HG03039 (cell line): Measurements from ENCODE around the gene DNER.
A peak's percentile ranks its signal among the peaks of the same experiment; 100 is the strongest.
"Not testable (repeated sequence)": the region's sequence is repeated elsewhere in the genome, so short reads cannot be mapped to it uniquely, and the experiment has no call there.

Source experiments
- ATAC-seq: cut with Tn5 transposase; IDR thresholded peaks from one replicate; pipeline ENCODE4 v1.9.1; 2021; ENCODE audit warnings: mild to moderate bottlenecking, moderate library complexity; ENCODE audit not compliant: unreplicated experiment

Gene DNER

GRCh38 chr2:229715895-229716507, 1.6 kb upstream of the DNER start:
- no peak for ATAC-seq

DNA sequence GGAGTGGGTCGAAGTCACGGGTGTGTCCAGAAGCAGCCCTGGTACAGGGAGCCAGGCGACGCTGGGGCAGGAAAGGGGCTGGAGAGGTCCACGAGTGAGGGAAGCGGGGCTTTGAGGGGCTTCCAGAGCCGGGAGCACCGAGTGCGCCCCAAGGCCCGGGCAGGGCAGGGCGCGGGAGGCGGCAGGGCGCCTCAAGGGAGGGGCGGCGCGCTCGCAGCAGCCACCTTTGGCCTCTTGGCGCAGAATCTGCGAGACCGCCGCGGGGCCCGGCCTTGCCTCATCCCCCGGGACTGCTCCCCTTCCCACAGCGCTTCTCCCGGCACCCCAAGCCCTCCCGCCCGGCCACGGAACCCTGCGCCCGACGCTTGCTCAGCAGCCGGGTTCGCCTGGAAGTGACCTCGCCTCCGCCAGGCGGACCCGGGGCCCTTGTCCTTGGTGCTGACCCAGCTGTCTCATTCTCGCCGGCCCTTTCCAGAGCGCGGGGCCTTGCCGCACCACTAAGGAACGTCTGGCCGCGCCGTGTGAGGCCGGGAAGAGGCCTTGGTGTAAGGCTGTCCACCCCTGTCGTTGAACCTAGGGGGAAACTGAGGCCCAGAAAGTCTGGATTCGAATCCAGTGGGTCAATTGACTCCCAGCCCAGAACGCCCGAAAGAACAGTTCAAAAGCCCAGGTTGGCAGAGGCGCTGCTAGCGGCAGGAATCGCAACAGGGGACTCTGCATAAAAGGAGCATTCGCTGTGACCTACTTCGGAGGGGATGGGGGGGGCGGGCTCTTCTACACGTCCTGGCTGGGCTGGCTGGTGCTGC, 584 bp upstream of the DNER start:
- ATAC-seq: peak; percentile 26

DNA sequence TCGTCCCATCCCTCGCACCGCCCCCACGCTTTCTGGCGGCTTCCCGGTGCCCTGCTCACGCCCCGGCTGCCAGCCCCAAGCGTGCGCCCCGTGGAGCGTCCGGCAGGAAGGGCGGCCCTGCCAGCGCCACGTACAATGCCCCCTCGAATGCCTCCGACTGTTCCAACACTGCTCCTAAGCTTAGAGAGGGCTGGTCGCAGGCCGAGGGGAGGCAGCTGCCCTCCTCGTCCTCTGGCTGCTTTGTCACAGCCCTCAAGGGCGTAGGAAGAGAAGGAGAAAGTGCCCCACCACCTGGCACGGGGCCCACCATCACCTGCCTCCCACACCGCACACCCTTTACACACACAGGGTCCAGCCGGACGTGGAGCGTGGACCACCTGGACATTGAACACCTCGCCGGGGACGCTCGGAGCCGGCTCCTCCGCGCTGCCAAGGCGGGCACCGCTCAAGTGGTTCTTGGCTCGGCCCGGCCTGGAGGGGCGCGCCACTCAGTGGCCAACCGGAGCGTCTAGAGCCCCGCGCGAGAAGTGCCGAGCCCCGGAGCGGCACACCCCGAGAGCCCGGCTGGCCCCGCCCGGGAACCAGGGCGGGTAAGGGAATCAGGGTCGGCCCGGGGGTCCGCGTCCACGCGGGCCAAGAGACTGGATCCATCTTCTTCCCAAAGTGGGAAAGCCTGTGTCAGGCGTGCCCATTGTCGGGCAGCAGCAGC, 830 bp downstream of the DNER start:
- ATAC-seq: peak; percentile 29

DNA sequence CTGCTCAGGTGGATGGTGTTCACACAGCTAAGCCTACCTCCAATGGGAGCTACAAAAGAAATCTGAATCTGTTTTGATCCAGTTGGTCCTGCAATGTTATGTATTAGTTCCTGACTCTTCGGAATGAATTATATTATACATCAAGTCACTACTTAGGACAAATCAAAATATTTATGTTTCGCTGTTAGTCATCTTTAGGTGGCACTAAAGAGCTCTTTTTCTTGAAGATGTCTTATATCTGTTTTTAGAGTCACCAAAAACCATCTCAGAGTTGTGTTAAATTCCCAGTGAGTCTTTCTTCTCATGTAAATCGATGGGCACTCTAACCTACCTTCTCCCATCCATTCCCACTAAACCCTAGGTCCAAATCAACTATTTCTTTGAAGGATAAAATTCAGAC, 2.2 kb downstream of the DNER start:
- ATAC-seq: no peak

DNA sequence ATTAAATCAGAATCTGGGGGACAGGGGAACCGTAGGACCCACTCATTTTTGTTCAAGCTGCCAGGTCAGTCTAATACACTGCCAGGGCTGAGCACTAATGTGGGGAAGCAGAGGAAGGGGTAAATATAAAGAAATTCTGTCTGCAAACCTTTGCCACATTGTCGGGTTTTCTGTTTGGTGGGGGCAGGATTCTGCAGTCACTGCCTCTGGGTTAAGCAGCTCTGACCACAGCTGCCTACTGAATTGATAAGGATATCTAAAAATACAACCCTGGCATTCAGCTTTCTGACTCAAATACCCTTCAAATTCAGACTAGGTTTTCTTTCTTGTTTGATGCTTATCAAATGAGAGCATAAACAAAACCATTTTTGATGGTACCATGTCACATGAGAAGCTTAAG, 6.0 kb downstream of the DNER start:
- no peak for ATAC-seq

DNA sequence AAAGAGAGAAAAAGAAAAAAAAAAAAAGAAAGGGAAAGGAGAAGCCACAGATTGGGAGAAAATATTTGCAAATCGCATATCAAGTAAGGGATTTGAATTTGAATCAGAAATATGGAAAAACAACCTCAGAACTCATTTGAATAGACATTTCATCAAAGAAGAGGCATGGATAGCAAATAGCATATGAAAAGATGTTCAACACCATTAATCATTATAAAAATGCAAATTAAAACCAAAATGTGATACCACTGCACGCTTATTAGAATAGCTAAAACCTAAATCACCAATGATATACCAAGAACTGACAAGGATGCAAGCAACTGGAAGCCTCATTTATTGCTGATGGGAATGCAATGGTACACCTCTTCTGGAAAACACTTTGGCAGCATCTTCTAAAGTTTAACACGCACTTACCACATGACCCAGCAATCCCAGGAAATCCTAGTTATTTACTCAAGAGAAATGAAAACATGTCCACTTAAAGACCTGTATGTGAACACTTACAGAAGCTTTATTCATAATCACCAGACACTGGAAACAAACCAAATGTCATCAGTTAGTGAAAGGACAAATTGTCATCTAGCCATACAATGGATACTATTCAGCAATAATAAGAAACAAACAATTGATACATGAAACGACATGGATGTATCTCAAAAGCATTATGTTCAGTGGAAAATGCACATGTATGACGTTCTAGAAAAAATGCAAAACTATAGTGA, 10.3 kb downstream of the DNER start:
- no peak for ATAC-seq

- ATAC-seq: no peak
Measured at GRCh38 chr2:229701716-229702115, 12.6 kb downstream of the DNER start.

DNA sequence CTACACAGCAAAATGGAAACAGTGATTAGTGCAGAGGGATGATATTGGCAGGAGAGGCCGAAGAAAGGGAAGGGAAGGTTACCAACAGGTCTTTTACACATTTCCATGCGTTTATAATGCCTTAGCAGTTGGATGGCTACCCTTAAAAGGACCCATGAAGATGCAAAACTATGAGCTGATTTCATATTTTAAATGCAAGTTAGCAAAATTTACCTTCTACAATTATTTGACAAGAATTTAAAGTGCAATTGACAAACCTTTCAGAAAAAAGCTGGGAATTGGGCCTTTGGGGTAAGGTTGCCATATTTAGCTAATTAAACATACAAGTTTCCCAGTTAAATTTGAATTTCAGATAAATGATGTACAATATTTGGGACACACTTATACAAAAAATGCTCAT, 13.3 kb downstream of the DNER start:
- ATAC-seq: no peak

DNA sequence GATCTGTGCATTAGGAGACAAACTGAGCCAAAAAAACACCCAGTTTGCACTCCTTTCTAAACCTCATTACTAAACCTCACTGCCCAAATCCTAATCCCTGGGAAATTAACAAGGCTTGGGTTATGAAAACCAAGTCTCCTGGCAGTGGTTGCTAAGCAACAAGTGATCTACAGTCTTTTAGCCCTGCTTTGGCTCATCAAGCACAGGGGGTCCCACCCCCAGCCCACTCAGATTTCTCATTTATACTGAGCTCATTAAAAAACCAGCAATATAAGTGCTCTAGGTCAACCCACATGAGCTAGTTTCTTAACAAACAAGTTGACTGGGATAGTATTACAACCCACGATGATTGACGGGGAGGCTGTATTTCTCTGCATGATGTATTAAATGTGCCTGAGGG, 18.4 kb downstream of the DNER start:
- ATAC-seq: no peak

DNA sequence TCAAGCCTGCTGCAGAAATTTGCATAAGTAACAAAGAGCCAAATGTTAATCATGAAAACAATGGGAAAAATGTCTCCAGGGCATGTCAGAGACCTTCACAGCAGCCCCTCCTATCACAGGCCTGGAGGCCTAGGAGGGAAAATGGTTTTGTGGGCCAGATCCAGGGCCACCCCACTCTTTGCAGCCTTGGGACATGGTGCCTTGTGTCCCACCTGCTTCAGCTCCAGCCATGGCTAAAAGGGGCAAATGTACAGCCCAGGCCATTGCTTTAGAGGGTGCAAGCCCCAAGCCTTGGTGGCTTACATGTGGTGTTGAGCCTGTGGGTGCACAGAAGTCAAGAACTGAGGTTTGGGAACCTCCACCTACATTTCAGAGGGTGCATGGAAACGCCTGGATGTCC, 20.5 kb downstream of the DNER start:
- not testable (repeated sequence) for ATAC-seq

GRCh38 chr2:229691631-229692030, 22.7 kb downstream of the DNER start:
- no peak for ATAC-seq

DNA sequence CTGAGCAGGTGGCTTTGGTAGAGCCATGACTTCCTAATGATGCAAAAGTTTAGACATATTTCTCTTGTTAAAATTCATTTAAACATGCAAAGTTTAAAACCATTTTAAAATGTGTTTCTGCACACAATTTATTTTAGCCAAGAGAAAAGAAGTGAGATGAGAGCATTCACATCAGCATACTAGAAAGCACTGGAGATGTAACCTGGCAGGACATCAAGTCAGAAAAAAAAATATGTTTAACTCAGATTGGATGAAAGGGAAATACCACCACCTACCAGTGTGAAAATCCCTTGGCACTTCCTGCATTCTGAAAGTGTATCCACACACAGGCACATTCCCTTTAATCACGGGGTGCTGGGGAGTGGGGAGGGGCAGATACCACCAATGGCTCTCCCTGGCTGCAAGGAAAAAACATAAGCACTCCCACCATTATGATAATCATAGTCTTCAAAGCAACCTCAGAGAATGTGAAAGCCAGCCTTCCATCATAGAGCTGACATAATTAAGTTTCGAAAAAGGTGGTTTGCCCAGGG, 25.0 kb downstream of the DNER start:
- no peak for ATAC-seq

DNA sequence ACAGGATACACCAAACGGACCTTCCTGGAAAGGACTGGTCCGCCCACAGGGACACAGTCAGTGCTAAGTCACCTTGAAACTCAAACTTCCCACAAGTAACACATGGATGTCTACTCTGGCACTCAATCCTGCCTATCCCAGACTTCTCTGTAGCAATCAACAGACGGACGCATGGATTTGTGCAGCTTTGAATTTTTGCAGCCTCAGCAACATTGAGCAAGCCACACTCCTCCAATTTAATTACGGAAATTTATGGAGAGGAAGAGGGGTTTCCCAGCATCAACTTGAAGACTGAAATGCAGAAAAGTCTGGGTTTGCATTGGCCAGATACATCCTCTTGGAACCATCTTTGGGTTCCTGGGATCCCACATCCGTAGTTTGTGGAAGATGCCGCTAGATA, 26.2 kb downstream of the DNER start:
- no peak for ATAC-seq

- no peak for ATAC-seq
Measured at GRCh38 chr2:229686122-229686919, 28.0 kb downstream of the DNER start.

DNA sequence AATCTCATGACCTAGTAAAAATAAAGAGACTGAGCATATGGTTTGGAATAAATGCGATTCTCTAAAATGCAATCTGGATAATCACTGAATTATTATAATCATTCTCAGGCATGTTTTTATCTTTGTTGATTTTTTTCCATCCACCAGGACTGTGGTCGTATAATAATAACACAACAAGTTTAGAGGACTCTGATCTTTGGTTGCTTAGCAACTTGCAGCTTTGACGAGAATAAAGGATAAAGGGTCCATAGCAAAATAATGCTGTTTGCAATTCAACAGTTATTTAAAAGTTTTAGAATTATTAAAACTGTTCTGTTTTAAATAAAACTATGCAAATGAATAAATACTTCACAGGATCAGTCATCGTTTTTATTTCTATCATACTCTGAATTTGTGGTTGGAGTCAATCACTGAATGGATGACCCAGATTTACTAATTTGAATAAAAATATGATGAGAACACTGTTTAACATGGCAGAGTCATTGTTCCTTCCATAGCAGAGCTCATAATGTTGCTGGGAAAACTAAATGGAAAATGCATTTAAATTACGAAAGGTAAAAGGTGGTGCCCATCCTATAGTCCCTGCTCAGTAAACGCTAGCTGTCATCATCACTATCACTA, 29.3 kb downstream of the DNER start:
- no peak for ATAC-seq

DNA sequence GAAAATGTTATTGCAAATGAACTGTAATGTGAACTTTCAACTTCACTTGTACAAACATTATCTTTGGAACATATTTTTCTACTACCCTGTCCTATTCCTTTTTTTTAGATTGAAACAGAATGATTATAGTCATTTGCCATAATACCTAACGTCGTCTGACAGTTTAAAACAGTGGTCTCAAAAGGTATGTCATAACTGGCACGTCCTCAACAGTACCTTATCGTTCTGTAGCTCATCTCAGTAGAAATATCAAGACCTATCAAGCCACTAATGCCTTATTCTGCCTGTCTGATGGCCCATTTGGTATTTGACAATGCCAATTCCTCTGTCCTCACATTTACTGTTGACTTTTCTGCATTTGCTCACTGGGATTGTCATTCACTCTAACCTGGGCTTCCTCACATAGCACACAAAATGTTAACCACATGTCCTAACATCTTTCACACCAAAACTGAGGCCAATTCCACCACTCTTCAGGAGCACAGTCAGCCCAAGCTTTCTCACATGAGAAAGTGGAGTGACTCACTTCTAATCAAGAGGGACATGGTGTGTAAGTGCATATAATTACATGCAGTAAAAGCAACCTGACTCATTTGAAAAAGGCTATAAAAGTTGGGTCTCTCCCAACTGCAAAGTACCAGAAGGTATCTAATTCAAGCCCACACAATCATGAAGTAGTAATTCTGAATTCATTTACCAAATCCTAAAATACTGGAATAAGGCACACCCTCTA, 34.8 kb downstream of the DNER start:
- ATAC-seq: no peak

DNA sequence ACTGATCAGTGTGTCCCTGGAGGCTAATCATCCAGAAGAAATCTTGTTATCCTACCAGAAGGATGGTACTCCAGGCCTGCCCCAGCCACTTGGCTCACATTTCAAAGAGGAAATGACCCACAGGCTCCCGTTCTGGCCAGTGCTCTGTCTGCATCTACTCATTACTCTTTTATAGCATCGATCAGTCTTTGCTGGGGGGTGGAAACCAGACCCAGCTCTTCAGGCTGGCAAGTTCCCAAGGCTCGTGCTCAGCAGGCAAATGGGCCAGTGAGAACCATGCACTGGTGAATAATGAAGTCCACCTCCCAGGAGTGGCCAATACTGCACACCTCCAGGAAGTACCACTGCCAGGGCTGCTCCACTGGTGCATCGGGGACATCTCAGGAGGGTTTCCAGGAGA, 38.8 kb downstream of the DNER start:
- no peak for ATAC-seq

DNA sequence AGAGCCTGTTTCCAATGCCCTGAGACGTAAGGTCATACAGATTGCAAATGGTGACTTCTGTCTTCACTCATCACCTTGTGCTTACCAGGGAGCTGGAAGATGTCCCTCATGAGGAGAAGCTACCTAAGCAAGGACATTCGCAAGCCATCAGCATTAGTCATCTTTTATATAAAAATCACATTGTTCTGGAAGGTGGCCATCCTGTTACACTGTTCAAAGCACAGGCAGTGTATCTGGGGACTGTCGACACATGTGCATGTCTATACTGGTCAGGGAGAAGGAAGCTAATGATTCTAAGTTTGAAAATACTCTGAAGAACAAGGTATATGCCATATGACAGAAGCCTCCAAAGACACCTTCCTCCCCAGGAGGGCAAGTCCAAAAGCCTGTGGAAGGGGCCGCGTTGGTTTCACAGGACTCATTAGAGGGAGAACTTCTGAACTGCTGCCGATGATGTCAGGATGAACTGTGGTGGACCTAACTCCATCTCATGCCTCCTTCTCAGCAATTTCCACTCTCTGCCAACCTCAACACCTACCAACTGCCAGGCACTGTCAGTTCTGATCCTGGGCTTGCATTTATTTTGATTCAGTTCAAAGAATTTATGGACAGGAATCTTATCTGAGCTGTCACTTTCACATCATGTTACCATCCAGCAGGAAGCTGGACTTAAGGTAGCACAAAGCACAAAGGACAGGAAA, 39.4 kb downstream of the DNER start:
- no peak for ATAC-seq

DNA sequence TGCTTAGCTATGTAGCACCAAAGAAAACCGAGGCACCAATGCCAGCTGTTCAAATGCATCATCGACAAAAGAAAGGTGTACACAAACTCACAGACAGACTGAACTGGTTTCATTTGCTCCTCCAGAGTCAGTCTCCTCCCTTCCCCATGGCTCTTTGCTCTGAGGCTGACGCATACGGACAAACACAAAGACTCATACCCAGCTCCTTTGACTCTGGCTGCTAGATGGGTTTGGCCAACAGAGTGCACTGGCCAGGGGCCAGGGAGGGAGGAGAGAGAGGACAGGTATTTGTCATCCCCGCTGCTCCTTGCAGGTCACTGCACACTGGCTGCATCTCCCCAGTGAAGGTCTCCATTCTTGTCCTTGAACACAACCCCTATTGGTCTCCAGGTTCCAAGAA, 40.7 kb downstream of the DNER start:
- no peak for ATAC-seq
